GM18502 (cell line): ENCODE measurements around the gene CLEC20A.

ENCODE experiments used
- ATAC-seq: cut with Tn5 transposase; IDR thresholded peaks from one replicate; pipeline ENCODE4 v1.9.1; 2021; ENCODE audit warnings: mild to moderate bottlenecking; ENCODE audit not compliant: unreplicated experiment, poor library complexity

The CLEC20A gene

DNA sequence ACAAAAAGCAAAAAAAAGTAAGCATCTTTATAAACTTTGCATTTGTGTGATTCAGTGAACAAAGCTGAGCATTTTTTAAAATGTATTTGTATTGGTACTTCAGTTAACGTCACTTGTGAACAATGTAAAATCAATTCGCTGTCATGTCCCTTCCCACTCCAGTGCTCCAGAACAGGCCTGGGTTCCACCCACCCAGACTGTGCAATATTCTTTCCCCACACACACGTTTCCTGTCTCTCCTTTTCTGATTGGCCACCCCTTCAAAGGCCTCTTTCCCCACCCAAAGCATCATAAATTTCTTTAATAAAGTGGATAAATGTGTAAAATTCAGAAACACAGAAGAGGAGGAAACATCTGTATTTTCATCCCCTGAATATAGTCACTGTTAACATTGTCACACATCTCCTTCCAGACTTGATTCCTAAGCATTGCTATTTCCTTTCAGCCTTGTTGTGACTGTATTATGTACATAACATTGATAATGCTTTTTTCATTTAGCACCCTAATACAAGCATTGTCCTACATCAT is 12.0 kb downstream of the CLEC20A start:
- no peak for ATAC-seq

DNA sequence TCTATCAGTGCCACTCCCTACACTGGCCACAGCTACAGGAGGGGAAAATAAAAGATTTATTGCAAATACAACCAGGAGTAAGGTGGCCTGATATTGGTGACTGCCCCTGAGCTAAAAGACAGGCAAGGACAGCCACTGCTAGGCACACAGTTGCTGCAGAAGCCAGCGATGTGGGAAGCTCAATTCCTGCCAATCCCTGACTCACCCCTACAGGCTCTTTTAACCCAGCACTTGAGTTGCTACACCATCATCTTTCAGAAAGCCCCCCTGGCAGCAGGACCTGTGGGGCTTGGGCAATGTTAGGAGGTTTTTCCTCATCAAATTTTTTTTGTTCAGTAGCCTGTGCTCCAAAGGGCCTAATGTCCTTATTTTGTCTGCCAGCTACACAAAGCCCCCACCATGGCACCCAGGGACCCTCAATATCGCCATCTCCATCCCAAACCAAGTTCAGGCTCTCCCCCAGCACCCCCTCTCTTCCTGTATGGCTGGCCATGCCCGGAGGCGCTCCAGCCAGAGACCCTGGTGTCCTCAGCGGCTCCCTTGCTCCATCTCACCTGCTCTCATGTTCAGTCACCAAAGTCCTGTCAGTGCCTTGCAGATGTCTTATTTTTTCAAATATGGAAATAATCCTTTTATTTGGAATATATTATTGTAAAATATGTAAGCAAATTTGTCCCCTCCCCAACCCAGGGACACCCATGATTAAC is 13.4 kb downstream of the CLEC20A start:
- no peak for ATAC-seq

DNA sequence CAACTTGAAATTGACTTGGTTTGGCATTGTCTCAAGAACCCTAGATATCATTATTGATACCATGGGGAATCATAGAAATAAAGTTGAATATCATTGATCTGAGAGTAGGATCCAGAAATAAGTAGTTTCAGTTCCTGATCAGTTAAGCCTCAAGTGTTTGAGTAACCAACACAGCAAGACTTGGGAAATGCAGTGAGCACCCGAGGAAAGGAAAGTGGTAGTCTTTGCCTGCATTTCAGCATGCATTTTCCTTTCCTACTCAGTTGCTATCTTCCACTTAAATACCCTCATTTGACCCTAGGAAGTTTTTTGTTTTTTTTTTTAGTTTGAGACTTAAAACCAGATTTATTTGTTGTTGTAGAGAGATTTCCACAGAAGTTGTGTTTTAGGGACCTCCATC is 18.9 kb downstream of the CLEC20A start:
- no peak for ATAC-seq

DNA sequence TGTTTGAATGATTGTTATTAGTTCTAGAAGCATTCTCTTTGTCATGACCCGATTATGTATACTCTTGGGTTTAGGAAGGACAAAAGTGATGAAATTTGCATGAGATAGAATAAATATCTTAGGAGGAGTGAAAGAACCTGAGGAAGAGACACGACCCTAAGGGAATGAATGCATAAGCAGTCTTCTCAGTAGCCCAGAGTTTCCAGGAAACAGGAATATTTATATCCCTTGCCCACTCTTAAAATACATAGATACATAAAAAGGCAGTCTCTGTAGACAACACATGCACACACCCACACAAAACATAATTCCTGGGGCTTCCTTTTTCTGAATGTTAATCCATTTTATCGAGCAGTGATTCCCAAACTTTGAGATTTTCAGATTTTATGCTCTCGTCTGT is 19.4 kb downstream of the CLEC20A start:
- ATAC-seq = no peak

DNA sequence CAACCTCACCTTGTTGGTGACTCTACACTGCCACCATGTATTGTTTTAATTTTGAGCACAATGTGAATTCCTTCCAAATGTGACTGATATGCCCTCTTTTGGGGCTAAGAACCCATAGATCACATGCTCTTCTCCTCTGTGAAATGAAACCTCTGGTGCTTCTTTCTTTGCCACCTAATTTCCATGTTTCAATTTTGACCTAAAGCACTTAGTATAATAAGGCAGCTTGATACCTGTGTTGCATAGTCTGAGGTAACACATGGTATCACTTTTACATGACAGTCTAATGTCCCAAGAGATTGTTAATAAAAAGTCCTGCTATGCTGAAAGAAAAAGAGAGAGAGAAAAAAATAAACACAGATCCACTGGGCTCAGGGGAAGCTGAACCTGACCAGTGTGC is 24.2 kb downstream of the CLEC20A start:
- no peak for ATAC-seq

DNA sequence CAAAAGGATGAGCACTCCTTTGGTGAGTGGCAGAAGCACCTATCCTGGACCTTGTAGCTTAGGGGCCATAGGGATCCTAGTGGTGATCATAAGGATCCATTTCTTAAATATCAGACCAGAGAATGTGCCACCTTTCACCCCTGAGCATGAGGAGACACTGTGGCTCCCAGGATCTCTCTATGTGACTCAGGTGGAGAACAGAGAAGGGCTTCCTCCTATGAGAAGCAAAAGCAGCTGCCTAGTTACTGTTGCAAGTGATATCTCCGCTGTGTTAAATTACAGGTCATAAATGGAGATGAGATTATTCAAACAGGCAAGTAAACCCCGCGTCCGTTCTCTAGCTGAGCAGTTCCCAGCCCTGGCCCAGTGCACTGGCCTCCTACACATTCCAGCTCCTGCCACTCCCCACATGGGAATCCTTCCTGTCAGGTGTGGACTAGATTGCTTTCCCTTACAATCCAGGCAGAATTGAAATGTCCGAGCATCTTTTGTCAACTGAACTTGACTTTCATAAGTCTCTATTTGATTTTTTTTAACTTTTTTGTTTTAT is 26.3 kb downstream of the CLEC20A start:
- ATAC-seq = no peak

GRCh38 chr1:178467837-178468236 is 28.9 kb downstream of the CLEC20A start:
- no peak for ATAC-seq

DNA sequence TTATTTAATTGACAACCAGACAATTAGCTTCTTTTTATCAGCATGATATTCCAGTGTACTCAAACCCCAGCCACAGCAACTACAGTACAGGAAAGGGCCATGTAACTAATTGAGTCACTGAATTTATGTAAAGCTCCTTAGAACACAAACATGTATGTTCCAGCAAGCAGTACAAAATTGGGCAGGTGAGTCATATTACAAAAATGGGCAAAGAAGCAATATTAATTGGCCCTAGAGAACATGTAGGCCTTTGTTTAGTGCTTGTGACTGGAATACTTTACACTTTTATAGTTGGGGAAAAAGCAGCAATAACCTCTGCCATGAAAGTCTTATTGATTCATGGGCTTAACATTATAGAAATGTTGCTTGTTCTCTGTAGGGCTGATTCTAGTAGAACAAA is 31.8 kb downstream of the CLEC20A start:
- no peak for ATAC-seq

- no peak for ATAC-seq
Observed at GRCh38 chr1:178464566-178464965, 32.2 kb downstream of the CLEC20A start.

DNA sequence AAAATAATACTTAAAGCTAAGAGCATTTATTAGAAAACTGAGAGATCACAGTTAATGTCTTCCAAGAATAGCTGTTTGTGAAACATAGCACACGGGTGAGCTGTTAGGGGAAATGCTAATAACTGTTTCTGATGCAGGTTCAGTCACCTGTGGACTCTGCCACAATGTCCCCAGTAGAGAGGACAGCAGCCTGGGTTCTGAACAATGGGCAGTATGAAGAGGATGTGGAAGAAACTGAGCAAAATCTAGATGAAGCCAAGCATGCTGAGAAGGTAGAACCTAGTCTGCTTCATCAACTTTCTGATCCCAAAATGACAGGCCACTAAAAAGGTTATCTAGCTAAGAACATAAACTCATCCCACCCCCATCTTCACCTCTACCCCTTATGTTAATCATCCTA is 32.6 kb downstream of the CLEC20A start:
- ATAC-seq = no peak

GRCh38 chr1:178461701-178462100 is 35.1 kb downstream of the CLEC20A start:
- ATAC-seq = no peak

DNA sequence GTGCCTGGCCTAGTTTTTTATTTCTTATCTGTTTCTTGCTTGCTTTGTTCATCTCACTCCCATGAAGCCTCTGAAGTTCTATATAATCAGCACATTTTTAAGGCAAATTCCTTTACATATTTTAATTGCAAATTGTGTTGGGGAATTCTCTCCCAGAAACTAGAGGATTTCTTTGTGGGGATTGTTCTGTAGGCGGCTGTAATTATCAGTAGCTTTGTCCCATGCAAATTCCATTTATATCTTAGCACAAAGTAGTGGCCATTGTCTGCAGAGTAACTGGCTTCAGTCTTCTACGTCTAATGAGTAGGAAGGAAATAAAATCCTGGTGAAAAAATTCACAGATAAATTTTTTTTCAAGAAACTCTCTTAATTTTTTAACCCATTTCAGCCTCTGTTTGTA is 35.7 kb downstream of the CLEC20A start:
- no peak for ATAC-seq

DNA sequence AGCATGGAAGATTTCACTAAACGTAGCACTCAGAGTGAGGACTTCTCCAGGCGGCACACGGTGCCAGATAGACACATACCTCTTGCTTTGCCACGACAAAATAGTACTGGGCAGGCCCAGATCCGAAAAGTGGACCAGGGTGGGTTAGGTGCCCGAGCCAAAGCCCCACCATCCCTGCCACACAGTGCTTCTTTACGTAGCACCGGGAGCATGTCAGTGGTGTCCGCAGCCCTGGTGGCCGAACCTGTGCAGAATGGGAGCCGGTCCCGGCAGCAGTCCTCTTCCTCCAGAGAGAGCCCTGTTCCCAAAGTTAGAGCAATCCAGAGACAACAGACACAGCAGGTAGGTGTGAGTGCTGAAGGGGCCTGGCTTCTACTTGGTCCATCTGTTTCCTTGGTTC is 38.6 kb downstream of the CLEC20A start:
- ATAC-seq = no peak

- no peak for ATAC-seq
Observed at GRCh38 chr1:178457651-178458050, 39.1 kb downstream of the CLEC20A start.

DNA sequence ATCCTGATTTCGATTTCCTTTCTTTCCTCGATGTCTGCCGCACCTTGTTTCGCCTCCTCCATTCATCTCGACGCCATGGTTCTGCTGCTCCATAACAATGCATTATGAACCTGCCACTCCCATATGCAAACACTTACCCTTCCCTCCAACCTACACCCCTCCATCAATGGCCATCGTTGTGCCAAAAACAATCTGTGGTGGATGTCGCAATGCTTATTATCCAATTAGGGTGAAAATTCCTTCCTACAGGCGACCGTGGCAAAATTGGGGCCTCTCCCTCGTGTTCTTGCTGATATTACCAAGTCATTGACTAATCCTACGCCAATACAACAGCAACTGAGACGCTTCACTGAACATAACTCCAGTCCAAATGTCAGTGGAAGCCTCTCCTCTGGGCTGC is 40.3 kb downstream of the CLEC20A start:
- ATAC-seq = no peak

GRCh38 chr1:178452013-178452412 is 44.8 kb downstream of the CLEC20A start:
- ATAC-seq = no peak

- ATAC-seq = no peak
Observed at GRCh38 chr1:178451529-178451928, 45.2 kb downstream of the CLEC20A start.

DNA sequence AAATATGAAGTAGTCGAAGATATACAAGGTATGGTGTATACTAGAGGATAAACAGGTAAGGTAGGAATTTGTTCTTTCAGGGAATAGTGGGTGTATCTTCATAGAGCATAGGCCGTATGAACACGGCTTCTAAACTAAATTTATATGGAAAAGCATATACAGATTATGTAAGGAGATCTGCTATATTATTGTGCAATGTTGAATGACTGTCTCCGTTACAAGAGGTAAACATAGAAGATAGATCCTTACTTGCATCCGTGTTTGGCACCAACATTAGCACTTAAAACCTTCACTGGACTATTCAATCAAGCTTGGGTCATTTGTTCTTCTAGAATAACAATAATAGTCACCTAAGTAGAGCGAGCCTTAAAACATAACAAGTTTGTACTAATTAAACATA is 45.9 kb downstream of the CLEC20A start:
- ATAC-seq = no peak

- ATAC-seq = no peak
Observed at GRCh38 chr1:178442925-178443324, 53.8 kb downstream of the CLEC20A start.

DNA sequence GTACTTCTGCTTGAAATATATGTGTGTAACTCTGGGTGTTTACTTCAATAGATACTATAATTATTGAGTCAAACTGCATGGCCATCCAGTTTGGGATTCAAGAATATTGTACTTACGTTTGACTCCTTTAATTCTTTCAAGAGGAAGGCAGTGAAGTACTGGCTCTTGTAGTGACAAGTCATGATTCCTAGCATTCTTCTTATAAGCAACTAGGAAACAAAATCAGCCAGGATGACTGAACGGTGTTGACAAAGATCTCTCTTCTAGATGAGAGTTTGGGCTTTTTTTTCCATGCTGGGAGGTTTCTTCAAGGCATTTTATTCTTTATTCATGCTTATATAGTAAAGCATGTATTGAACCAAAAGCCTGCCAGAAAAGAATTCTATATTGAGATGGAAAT is 58.3 kb downstream of the CLEC20A start:
- ATAC-seq = no peak

DNA sequence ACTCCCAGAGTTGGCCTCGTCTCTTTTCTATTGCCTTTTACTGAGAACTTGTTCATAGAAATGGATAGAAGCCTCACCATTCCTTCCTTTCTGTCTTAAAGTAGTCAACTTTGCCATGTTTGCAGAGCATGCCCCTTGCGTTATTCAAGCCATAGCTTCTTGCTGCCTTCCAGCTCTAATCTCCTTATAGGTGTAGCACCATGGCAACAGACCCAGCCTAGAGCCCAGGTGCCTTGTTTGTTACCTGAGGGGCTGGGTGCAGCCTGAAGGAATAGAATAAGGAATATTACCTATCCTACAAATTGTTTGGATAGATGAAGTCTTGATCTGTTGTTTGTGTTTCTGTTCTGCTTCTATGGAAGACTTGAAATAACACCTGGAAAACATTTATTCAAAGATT is 59.9 kb downstream of the CLEC20A start:
- no peak for ATAC-seq

DNA sequence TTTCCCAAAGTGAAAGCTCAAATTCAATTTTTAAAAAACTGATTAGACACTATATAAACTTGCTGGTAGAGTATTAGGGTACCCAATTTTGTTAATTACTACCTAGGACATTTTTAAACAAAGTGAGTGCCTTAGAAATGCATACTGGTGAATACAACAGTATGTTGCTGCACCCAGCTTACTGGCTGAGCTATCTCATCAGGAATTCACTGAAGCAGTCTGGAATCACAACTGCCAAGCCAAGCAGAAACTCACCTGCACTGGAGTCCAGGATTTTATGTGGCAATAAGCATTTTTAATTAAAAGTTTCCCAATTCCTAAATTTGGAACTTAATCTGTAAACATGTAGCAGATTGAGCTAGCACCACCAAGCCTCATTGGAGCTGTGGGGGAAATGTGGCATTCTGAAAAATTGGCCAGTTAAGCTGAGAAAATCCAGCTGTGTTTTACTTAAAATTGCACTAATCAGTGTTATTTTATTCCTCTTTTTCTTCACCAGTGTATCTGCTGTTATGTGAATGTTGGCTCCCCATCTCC is 61.8 kb downstream of the CLEC20A start:
- no peak for ATAC-seq
